Measurements from ENCODE around the gene ARGLU1. TPM values are rescaled to one million over a fixed set of nuclear protein-coding genes. Genes with fewer than 3 reads are reported as not detected.
A peak's percentile ranks its signal among the peaks of the same experiment; 100 is the strongest.

Gene ARGLU1
- total RNA-seq, 1 experiment from 2014 or later = 38.3 TPM

- in situ Hi-C loops (cut with HindIII; ENCODE audit: low sequenced_read_pairs) = no loop called here
- DNase-seq (ENCODE audit: low spot score) = no peak
Measured at GRCh38 chr13:106551751-106552150, 16.2 kb downstream of the ARGLU1 start.

- no peak for DNase-seq (ENCODE audit: low spot score)
- in situ Hi-C loops (cut with HindIII; ENCODE audit: low sequenced_read_pairs) = no loop called here
Measured at GRCh38 chr13:106551350-106551749, 16.6 kb downstream of the ARGLU1 start.

GRCh38 chr13:106550570-106551135 lies 17.3 kb downstream of the ARGLU1 start:
- no peak for DNase-seq (ENCODE audit: low spot score)
- in situ Hi-C loops (cut with HindIII; ENCODE audit: low sequenced_read_pairs) = no loop called here

- DNase-seq (ENCODE audit: low spot score) = no peak
- in situ Hi-C loops (cut with HindIII; ENCODE audit: low sequenced_read_pairs) = no loop called here
Measured at GRCh38 chr13:106548064-106548696, 19.8 kb downstream of the ARGLU1 start.

GRCh38 chr13:106541826-106542225 lies 26.1 kb downstream of the ARGLU1 start:
- DNase-seq (ENCODE audit: low spot score) = no peak
- in situ Hi-C loops (cut with HindIII; ENCODE audit: low sequenced_read_pairs) = no loop called here

GRCh38 chr13:106540613-106541012 lies 27.3 kb downstream of the ARGLU1 start:
- DNase-seq (ENCODE audit: low spot score) = no peak
- in situ Hi-C loops (cut with HindIII; ENCODE audit: low sequenced_read_pairs) = no loop called here

GRCh38 chr13:106537521-106537920 lies 30.4 kb downstream of the ARGLU1 start:
- in situ Hi-C loops (cut with HindIII; ENCODE audit: low sequenced_read_pairs) = no loop called here
- DNase-seq (ENCODE audit: low spot score) = no peak

- DNase-seq (ENCODE audit: low spot score) = peak; percentile 88
- in situ Hi-C loops (cut with HindIII; ENCODE audit: low sequenced_read_pairs) = no loop called here
Measured at GRCh38 chr13:106536244-106537034, 31.5 kb downstream of the ARGLU1 start.

GRCh38 chr13:106535552-106536243 lies 32.2 kb downstream of the ARGLU1 start, which contains the start of gene EFNB2:
EFNB2 (minus strand) TSS chr13:106535662; CDS start chr13:106534964, 698 bp downstream.
- DNase-seq (ENCODE audit: low spot score) = peak; percentile 91
- in situ Hi-C loops (cut with HindIII; ENCODE audit: low sequenced_read_pairs) = no loop called here

GRCh38 chr13:106534639-106535551 lies 33.0 kb downstream of the ARGLU1 start:
- no peak for DNase-seq (ENCODE audit: low spot score)
- in situ Hi-C loops (cut with HindIII; ENCODE audit: low sequenced_read_pairs) = no loop called here

GRCh38 chr13:106533943-106534638 lies 33.8 kb downstream of the ARGLU1 start:
- DNase-seq (ENCODE audit: low spot score) = peak; percentile 50
- in situ Hi-C loops (cut with HindIII; ENCODE audit: low sequenced_read_pairs) = no loop called here

- in situ Hi-C loops (cut with HindIII; ENCODE audit: low sequenced_read_pairs) = no loop called here
- DNase-seq (ENCODE audit: low spot score) = peak; percentile 77
Measured at GRCh38 chr13:106533101-106533942, 34.6 kb downstream of the ARGLU1 start.

GRCh38 chr13:106532111-106532929 lies 35.6 kb downstream of the ARGLU1 start:
- no peak for DNase-seq (ENCODE audit: low spot score)
- in situ Hi-C loops (cut with HindIII; ENCODE audit: low sequenced_read_pairs) = no loop called here

- no peak for DNase-seq (ENCODE audit: low spot score)
- in situ Hi-C loops (cut with HindIII; ENCODE audit: low sequenced_read_pairs) = no loop called here
Measured at GRCh38 chr13:106530980-106531481, 36.9 kb downstream of the ARGLU1 start.

GRCh38 chr13:106530171-106530851 lies 37.6 kb downstream of the ARGLU1 start:
- in situ Hi-C loops (cut with HindIII; ENCODE audit: low sequenced_read_pairs) = no loop called here

More at GRCh38 chr13:106530171-106530851, 37.6 kb downstream of the ARGLU1 start:
- no peak for DNase-seq (ENCODE audit: low spot score)
